ENCODE results near the gene ZNF280C. TPM values are rescaled to one million over a fixed set of nuclear protein-coding genes. Genes with fewer than 3 reads are reported as not detected.

The ZNF280C gene
- total RNA-seq, 2 donors from 2014 or later: 2.6 to 2.9 TPM

- WGBS, 2 donors: 24 to 45% methylated on average over 4 of the region's 4 CpGs
- DNase-seq (no peak), ATAC-seq (no peak)
- Histone ChIP-seq H3K36me3 (replicated peaks in 1 of 2; ENCODE audit: insufficient read depth in 1 of 2, low read depth in 2 of 2) (no peaks in the 10 kb centered on the region), H3K27me3 (no peaks in the 10 kb centered on the region), H3K9me3 (no peaks in the 10 kb centered on the region), H3K27ac (no peak overlapping the region), H3K4me1 (peaks cover 35% of the 10 kb centered on the region), H3K4me3 (no peak overlapping the region)
- TF ChIP-seq POLR2A (IDR thresholded peaks at IDR 0.05) (no peak), CTCF (IDR thresholded peaks at IDR 0.05) (no peak)
- intact Hi-C loops (cut with DNase I): no loop called here
Observed at GRCh38 chrX:130167040-130167439, 101.7 kb downstream of the ZNF280C start.

- TF ChIP-seq POLR2A (IDR thresholded peaks at IDR 0.05) (no peak), CTCF (IDR thresholded peaks at IDR 0.05) (no peak)
- peak overlapping the region; percentile 71 to 93 (median 81) for H3K27ac ChIP-seq
- no peaks in the 10 kb centered on the region for H3K36me3 ChIP-seq (replicated peaks in 1 of 2; ENCODE audit: insufficient read depth in 1 of 2, low read depth in 2 of 2)
- intact Hi-C loops (cut with DNase I): no loop called here
- ATAC-seq (no peak), DNase-seq (no peak)
- H3K9me3 ChIP-seq: no peaks in the 10 kb centered on the region
- whole genome bisulfite sequencing, 2 donors: 0% methylated on average over 4 of the region's 4 CpGs
- H3K4me1 ChIP-seq: peaks cover 31% of the 10 kb centered on the region
- H3K27me3 ChIP-seq: no peaks in the 10 kb centered on the region
- H3K4me3 ChIP-seq: peak overlapping the region; percentile 22 to 30
Observed at GRCh38 chrX:130166503-130166777, 102.3 kb downstream of the ZNF280C start.

- WGBS, 2 donors: 0% methylated on average over 9 to 36 of the region's 50 CpGs
- TF ChIP-seq CTCF (IDR thresholded peaks at IDR 0.05): peak in 1 of 7 experiments; percentile 9
- TF ChIP-seq POLR2A (IDR thresholded peaks at IDR 0.05): peak; percentile 58 to 80 (median 78)
- no peaks in the 10 kb centered on the region for H3K36me3 ChIP-seq (replicated peaks in 1 of 2; ENCODE audit: insufficient read depth in 1 of 2, low read depth in 2 of 2)
- intact Hi-C loops (cut with DNase I): no loop called here
- ATAC-seq: peak; percentile 98
- H3K4me1 ChIP-seq: peaks cover 26% of the 10 kb centered on the region
- DNase-seq: peak; percentile 90 to 95 (median 91)
- H3K4me3 ChIP-seq: peak within 1 kb of the TSS; percentile 22 to 30
- no peaks in the 10 kb centered on the region for H3K9me3 ChIP-seq
- H3K27me3 ChIP-seq: no peaks in the 10 kb centered on the region
- peak within 1 kb of the TSS; percentile 71 to 93 (median 81) for H3K27ac ChIP-seq
Observed at GRCh38 chrX:130165703-130166502, 102.8 kb downstream of the ZNF280C start, which contains the start of gene AIFM1. AIFM1 (minus strand) TSS chrX:130165841; CDS start chrX:130165656, 185 bp downstream.

DNA sequence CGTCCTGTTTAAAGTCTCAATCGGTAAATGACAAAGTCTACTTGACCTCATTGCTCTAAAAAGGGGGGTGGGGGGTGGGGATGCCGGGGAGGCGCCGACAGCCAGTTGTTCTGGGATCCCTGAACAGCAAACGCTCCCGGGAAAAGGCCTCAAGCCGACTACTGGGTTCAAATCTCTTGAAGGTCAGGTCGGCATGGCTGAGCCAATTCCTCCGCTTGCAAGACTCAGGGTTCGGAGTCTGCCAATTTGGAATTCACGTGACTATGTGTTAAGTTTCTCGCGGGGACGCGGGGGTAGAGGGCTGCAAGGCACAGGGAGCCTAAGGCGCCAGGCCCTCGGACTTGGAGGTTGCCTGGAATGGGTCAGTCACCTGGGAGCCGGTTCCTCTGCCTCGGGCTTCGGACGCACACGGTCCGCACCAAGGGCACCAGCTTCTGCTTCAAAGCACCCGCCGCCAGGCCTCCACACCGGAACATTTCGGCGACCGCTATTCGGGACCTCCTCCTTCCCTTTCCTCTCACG is 103.5 kb downstream of the ZNF280C start:
- Histone ChIP-seq H3K4me3 (peak overlapping the region; percentile 22 to 30), H3K27ac (peak overlapping the region; percentile 71 to 93 (median 81)), H3K4me1 (peaks cover 25% of the 10 kb centered on the region), H3K27me3 (no peaks in the 10 kb centered on the region), H3K9me3 (no peaks in the 10 kb centered on the region), H3K36me3 (replicated peaks in 1 of 2; ENCODE audit: insufficient read depth in 1 of 2, low read depth in 2 of 2) (no peaks in the 10 kb centered on the region)
- 1% methylated on average over 23 of the region's 32 CpGs; no CpG with 5 or more reads in 1 of the 2 donors for WGBS, 2 donors
- intact Hi-C loops (cut with DNase I): no loop called here
- no peak for ATAC-seq
- no peak for DNase-seq
- no peak for TF ChIP-seq CTCF (IDR thresholded peaks at IDR 0.05)

All from body of pancreas (tissue), 4 donors.